ENCODE measurements around the gene STIM1. TPM values are rescaled to one million over a fixed set of nuclear protein-coding genes. Genes with fewer than 3 reads are reported as not detected.
A peak's percentile ranks its signal among the peaks of the same experiment; 100 is the strongest.

The STIM1 gene
- total RNA-seq, 1 experiment from 2014 or later: 18.0 TPM

GRCh38 chr11:3958281-3958680 lies 102.8 kb downstream of the STIM1 start (continued):
- no peak for TF ChIP-seq ATF1 (CRISPR knock-in tag; IDR thresholded peaks at IDR 0.05)

DNA sequence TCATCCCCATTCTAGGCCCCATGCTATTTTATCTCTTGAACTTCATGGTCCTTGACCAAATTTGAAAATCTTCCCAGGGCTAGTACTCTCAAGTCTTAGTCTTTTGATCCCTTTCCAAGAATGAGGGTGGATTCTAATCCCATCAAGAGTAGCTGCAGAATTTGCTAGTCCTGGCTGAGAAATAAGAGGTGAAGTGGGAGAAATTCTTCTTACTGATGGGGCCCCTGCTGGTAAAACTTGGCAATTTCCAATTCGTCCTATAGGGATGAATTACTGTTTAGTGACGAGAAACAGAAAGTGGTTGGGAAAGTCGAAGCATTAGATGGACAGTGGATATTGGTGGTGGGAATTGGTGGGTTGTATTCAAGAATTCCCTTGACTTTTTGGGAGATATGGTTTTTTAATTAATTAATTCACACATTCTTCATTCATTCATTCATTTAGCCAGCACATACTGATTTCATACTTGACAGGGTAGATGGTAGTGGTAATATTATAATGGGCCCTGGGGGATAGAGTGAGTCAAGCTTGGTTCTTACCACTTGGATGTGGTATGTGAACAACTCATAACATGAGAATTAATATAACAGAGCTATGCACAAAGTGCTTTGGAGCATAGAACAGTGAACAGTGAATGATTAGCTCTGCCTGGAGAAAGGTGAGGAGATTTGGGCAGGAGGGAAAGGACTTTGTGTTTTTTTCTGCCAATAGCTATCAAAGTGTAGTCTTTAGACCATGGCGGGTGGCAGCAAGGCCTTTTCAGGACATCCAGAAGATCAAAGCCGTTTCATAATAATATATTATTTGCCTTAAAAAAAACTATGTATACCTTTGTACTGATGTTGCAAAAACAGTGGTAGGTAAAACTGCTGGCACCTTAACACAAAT lies 103.8 kb downstream of the STIM1 start:
- Mint-ChIP-seq H3K36me3 (no peaks in the 10 kb centered on the region), H3K27ac (no peak overlapping the region), H3K9me3 (no peaks in the 10 kb centered on the region), H3K4me1 (no peaks in the 10 kb centered on the region), H3K4me3 (no peak overlapping the region), H3K27me3 (ENCODE audit: low read depth) (no peaks in the 10 kb centered on the region)
- DNase-seq (ENCODE audit: low spot score) (no peak), ATAC-seq (peak; percentile 60)
- TF ChIP-seq ZNF219 (CRISPR knock-in tag; IDR thresholded peaks at IDR 0.05; ENCODE audit: borderline replicate concordance): no peak
- TF ChIP-seq AFF4 (CRISPR knock-in tag; IDR thresholded peaks at IDR 0.05; ENCODE audit: borderline replicate concordance): no peak
- TF ChIP-seq, protein P1, sequence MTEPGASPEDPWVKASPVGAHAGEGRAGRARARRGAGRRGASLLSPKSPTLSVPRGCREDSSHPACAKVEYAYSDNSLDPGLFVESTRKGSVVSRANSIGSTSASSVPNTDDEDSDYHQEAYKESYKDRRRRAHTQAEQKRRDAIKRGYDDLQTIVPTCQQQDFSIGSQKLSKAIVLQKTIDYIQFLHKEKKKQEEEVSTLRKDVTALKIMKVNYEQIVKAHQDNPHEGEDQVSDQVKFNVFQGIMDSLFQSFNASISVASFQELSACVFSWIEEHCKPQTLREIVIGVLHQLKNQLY (CRISPR knock-in tag; IDR thresholded peaks at IDR 0.05): no peak
- ChIA-PET POLR2A (no interaction called here), CTCF (interaction anchor here (0.6 to 2.9 kb wide), 11 partner anchors 9 to 118 kb away, joined by 3 to 25 read pairs (median 4); partner anchors contain the start of genes RHOG and STIM1)

GRCh38 chr11:3959903-3960265 lies 104.4 kb downstream of the STIM1 start:
- Mint-ChIP-seq H3K4me1 (no peaks in the 10 kb centered on the region), H3K4me3 (no peak overlapping the region), H3K36me3 (no peaks in the 10 kb centered on the region), H3K9me3 (no peaks in the 10 kb centered on the region), H3K27ac (no peak overlapping the region), H3K27me3 (ENCODE audit: low read depth) (no peaks in the 10 kb centered on the region)
- DNase-seq (ENCODE audit: low spot score) (no peak), ATAC-seq (no peak)
- POLR2A ChIA-PET: no interaction called here
- CTCF ChIA-PET: interaction anchor here (0.6 to 2.9 kb wide), 5 partner anchors 10 to 113 kb away, joined by 3 to 25 read pairs (median 8); partner anchors contain the start of gene STIM1
- TF ChIP-seq ZNF425 (CRISPR knock-in tag; conservative IDR thresholded peaks at IDR 0.05) (no peak), CBFB (CRISPR knock-in tag; IDR thresholded peaks at IDR 0.05; ENCODE audit: low read depth) (no peak), ERG (CRISPR knock-in tag; IDR thresholded peaks at IDR 0.05) (no peak), NFATC4 (CRISPR knock-in tag; IDR thresholded peaks at IDR 0.05) (no peak), NR3C1 (CRISPR knock-in tag; conservative IDR thresholded peaks at IDR 0.05; ENCODE audit: low read depth) (no peak), FOXJ3 (CRISPR knock-in tag; IDR thresholded peaks at IDR 0.05; ENCODE audit: borderline replicate concordance) (no peak), E2F1 (CRISPR knock-in tag; IDR thresholded peaks at IDR 0.05) (no peak), ZNF317 (CRISPR knock-in tag; IDR thresholded peaks at IDR 0.05; ENCODE audit: borderline replicate concordance, low read depth) (no peak), ZNF263 (CRISPR knock-in tag; IDR thresholded peaks at IDR 0.05; ENCODE audit: low read depth) (no peak), CREB1 (CRISPR knock-in tag; IDR thresholded peaks at IDR 0.05) (no peak)
- TF ChIP-seq, protein P2, sequence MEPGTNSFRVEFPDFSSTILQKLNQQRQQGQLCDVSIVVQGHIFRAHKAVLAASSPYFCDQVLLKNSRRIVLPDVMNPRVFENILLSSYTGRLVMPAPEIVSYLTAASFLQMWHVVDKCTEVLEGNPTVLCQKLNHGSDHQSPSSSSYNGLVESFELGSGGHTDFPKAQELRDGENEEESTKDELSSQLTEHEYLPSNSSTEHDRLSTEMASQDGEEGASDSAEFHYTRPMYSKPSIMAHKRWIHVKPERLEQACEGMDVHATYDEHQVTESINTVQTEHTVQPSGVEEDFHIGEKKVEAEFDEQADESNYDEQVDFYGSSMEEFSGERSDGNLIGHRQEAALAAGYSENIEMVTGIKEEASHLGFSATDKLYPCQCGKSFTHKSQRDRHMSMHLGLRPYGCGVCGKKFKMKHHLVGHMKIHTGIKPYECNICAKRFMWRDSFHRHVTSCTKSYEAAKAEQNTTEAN (CRISPR knock-in tag; IDR thresholded peaks at IDR 0.05): no peak
- TF ChIP-seq, protein P3, sequence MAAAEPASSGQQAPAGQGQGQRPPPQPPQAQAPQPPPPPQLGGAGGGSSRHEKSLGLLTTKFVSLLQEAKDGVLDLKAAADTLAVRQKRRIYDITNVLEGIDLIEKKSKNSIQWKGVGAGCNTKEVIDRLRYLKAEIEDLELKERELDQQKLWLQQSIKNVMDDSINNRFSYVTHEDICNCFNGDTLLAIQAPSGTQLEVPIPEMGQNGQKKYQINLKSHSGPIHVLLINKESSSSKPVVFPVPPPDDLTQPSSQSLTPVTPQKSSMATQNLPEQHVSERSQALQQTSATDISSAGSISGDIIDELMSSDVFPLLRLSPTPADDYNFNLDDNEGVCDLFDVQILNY (CRISPR knock-in tag; IDR thresholded peaks at IDR 0.05): no peak

All from WTC11 (cell line).